ENCODE measurements around the gene DCAF4. TPM values are rescaled to one million over a fixed set of nuclear protein-coding genes. Genes with fewer than 3 reads are reported as not detected.

The DCAF4 gene
- total RNA-seq, 1 experiment from 2014 or later, result 19.6 TPM

DNA sequence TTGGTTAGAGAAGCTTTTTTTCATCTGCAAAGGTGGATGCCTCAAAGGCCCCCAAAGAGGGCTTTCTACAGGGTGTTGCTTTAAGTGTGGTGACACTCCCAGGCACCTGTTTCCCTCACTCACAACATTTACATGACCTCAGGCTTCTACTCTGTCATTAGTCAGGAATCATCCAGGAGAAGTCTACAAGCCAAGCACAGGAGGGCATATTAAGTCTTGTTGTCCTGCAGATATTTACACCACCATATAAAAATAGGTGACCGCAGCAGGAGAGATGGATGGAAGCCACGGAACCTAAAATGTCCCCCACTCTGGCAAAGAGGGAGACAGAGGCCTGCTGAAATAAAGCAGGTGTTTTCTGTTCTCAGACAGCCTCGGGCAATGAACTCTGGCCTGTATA, 24.9 kb upstream of the DCAF4 start (continued):
- TF ChIP-seq, protein P1, sequence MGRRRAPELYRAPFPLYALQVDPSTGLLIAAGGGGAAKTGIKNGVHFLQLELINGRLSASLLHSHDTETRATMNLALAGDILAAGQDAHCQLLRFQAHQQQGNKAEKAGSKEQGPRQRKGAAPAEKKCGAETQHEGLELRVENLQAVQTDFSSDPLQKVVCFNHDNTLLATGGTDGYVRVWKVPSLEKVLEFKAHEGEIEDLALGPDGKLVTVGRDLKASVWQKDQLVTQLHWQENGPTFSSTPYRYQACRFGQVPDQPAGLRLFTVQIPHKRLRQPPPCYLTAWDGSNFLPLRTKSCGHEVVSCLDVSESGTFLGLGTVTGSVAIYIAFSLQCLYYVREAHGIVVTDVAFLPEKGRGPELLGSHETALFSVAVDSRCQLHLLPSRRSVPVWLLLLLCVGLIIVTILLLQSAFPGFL (CRISPR knock-in tag; IDR thresholded peaks at IDR 0.05; ENCODE audit: borderline replicate concordance), result no peak
- TF ChIP-seq ZNF232 (CRISPR knock-in tag; IDR thresholded peaks at IDR 0.05), result no peak
- TF ChIP-seq, protein P2, sequence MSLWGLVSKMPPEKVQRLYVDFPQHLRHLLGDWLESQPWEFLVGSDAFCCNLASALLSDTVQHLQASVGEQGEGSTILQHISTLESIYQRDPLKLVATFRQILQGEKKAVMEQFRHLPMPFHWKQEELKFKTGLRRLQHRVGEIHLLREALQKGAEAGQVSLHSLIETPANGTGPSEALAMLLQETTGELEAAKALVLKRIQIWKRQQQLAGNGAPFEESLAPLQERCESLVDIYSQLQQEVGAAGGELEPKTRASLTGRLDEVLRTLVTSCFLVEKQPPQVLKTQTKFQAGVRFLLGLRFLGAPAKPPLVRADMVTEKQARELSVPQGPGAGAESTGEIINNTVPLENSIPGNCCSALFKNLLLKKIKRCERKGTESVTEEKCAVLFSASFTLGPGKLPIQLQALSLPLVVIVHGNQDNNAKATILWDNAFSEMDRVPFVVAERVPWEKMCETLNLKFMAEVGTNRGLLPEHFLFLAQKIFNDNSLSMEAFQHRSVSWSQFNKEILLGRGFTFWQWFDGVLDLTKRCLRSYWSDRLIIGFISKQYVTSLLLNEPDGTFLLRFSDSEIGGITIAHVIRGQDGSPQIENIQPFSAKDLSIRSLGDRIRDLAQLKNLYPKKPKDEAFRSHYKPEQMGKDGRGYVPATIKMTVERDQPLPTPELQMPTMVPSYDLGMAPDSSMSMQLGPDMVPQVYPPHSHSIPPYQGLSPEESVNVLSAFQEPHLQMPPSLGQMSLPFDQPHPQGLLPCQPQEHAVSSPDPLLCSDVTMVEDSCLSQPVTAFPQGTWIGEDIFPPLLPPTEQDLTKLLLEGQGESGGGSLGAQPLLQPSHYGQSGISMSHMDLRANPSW (CRISPR knock-in tag; conservative IDR thresholded peaks at IDR 0.05; ENCODE audit: low read depth), result no peak
- TF ChIP-seq, protein P3, sequence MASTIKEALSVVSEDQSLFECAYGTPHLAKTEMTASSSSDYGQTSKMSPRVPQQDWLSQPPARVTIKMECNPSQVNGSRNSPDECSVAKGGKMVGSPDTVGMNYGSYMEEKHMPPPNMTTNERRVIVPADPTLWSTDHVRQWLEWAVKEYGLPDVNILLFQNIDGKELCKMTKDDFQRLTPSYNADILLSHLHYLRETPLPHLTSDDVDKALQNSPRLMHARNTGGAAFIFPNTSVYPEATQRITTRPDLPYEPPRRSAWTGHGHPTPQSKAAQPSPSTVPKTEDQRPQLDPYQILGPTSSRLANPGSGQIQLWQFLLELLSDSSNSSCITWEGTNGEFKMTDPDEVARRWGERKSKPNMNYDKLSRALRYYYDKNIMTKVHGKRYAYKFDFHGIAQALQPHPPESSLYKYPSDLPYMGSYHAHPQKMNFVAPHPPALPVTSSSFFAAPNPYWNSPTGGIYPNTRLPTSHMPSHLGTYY (CRISPR knock-in tag; IDR thresholded peaks at IDR 0.05), result no peak

DNA sequence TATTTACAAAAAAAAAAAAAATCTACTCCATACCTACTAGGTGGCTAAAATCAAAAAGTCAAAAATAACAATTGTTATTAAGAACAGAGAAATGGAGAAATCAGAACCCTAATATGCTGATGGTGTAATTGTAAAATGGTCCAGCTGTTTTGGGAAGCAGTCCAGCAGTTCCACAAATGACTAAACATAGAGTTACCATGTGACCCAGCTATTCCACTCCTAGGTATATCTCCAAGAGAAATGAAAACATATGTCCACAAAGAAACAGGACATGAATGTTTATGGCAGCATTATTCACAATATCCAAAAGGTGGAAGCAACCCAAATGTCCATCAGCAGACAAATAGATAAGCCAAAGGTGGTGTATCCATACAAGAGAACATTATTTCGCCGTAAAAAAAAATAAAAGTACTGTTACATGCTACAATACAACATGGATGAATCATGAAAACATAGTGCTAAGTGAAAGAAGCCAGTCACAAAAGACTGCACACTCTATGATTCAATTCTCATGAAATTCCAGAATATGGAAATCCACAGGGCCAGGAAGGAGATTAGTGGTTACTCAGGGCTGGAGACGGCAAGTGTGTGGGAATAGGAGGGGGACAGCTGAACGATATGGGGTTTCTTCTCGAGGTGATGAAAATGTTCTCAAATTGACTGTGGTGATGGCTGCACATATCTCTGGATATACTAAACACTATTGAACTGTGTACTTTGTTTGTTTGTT, 23.3 kb upstream of the DCAF4 start:
- POLR2A ChIA-PET, result interaction anchor here (0.7 kb wide), 1 partner anchor 309 kb away, joined by 3 read pairs; no protein-coding TSS in a partner anchor
- CTCF ChIA-PET, result interaction anchor here (0.8 to 3.8 kb wide), 4 partner anchors 9 to 389 kb away, joined by 3 to 47 read pairs (median 4); partner anchors contain the start of gene DPF3
- no peak for TF ChIP-seq ATF1 (CRISPR knock-in tag; IDR thresholded peaks at IDR 0.05)
- no peak for ATAC-seq
- Mint-ChIP-seq H3K4me1 (peaks cover 15% of the 10 kb centered on the region), H3K27me3 (ENCODE audit: low read depth) (peaks cover 4% of the 10 kb centered on the region), H3K27ac (no peak overlapping the region), H3K9me3 (no peaks in the 10 kb centered on the region), H3K4me3 (no peak overlapping the region), H3K36me3 (no peaks in the 10 kb centered on the region)
- DNase-seq (ENCODE audit: low spot score), result no peak

DNA sequence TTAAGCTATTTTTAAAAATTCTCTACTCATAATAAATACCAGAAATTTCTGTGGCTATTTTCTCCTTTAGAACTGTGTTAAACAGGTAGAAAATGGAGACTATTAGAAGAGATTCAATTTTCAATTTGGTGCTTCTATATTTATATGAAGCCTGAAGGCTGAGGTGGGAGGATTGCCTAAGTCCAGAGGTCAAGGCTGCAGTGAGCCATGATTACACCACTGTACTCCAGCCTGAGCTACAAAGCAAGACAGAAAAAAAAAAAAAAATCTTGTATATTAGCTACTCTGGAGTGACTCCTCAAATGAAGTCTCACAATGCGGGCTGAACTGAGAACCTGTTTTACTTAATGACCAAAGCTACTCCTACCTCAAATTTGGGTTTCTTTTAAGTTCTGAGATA, 22.5 kb upstream of the DCAF4 start:
- Mint-ChIP-seq H3K36me3 (no peaks in the 10 kb centered on the region), H3K27ac (no peak overlapping the region), H3K4me1 (peaks cover 21% of the 10 kb centered on the region), H3K4me3 (no peak overlapping the region), H3K27me3 (ENCODE audit: low read depth) (no peaks in the 10 kb centered on the region; the same call in 1 of the 2 replicates), H3K9me3 (no peaks in the 10 kb centered on the region)
- ChIA-PET CTCF (interaction anchor here (0.7 to 3.8 kb wide), 4 partner anchors 9 to 390 kb away, joined by 3 to 47 read pairs (median 4); partner anchors contain the start of gene DPF3), POLR2A (no interaction called here)
- ATAC-seq, result no peak
- no peak for DNase-seq (ENCODE audit: low spot score)
- no peak for TF ChIP-seq SOX15 (CRISPR knock-in tag; IDR thresholded peaks at IDR 0.05)
- TF ChIP-seq NR2C2 (CRISPR knock-in tag; IDR thresholded peaks at IDR 0.05), result no peak

DNA sequence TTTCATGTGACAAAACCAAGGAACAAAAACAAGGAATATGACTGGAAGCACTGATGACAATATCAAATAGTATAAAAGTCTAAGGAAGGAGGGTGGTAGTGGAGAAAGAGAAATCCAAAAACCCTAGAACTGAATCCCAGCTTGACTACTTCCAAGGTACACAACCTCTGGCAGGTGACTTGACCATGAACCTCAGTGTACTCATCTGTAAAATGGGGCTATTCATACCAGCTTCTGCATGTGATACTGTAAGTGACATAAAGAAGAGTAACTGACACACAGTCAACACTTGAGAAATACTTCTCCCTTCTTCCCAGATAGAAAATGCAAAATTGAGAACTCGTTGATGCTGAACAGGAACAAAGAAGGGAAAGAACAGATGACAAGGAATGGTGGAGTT, 22.0 kb upstream of the DCAF4 start:
- DNase-seq (ENCODE audit: low spot score) (no peak), ATAC-seq (no peak)
- POLR2A ChIA-PET, result no interaction called here
- Mint-ChIP-seq H3K36me3 (no peaks in the 10 kb centered on the region), H3K4me1 (peaks cover 24% of the 10 kb centered on the region), H3K9me3 (no peaks in the 10 kb centered on the region), H3K27me3 (ENCODE audit: low read depth) (no peaks in the 10 kb centered on the region; the same call in 1 of the 2 replicates), H3K27ac (no peak overlapping the region), H3K4me3 (no peak overlapping the region)
- CTCF ChIA-PET, result interaction anchor here (0.7 to 3.8 kb wide), 13 partner anchors 10 to 390 kb away, joined by 3 to 47 read pairs (median 6); partner anchors contain the start of gene DPF3
- no peak for TF ChIP-seq ZNF317 (CRISPR knock-in tag; IDR thresholded peaks at IDR 0.05; ENCODE audit: borderline replicate concordance, low read depth)
- TF ChIP-seq KAT7 (CRISPR knock-in tag; IDR thresholded peaks at IDR 0.05; ENCODE audit: borderline replicate concordance), result no peak
- TF ChIP-seq ELF4 (CRISPR knock-in tag; IDR thresholded peaks at IDR 0.05; ENCODE audit: low read depth), result no peak
- no peak for TF ChIP-seq SMAD4 (CRISPR knock-in tag; IDR thresholded peaks at IDR 0.05)
- no peak for TF ChIP-seq ZNF396 (CRISPR knock-in tag; IDR thresholded peaks at IDR 0.05; ENCODE audit: borderline replicate concordance)
- TF ChIP-seq, protein P4, sequence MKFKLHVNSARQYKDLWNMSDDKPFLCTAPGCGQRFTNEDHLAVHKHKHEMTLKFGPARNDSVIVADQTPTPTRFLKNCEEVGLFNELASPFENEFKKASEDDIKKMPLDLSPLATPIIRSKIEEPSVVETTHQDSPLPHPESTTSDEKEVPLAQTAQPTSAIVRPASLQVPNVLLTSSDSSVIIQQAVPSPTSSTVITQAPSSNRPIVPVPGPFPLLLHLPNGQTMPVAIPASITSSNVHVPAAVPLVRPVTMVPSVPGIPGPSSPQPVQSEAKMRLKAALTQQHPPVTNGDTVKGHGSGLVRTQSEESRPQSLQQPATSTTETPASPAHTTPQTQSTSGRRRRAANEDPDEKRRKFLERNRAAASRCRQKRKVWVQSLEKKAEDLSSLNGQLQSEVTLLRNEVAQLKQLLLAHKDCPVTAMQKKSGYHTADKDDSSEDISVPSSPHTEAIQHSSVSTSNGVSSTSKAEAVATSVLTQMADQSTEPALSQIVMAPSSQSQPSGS (CRISPR knock-in tag; IDR thresholded peaks at IDR 0.05; ENCODE audit: borderline replicate concordance, low read depth), result no peak
- TF ChIP-seq GABPB1 (CRISPR knock-in tag; IDR thresholded peaks at IDR 0.05), result no peak
- TF ChIP-seq ZBTB21 (CRISPR knock-in tag; IDR thresholded peaks at IDR 0.05; ENCODE audit: borderline replicate concordance), result no peak
- no peak for TF ChIP-seq NR2C2 (CRISPR knock-in tag; IDR thresholded peaks at IDR 0.05)
- TF ChIP-seq GTF2I (CRISPR knock-in tag; conservative IDR thresholded peaks at IDR 0.05), result no peak
- TF ChIP-seq ZNF671 (CRISPR knock-in tag; IDR thresholded peaks at IDR 0.05), result no peak
- no peak for TF ChIP-seq JUN (CRISPR knock-in tag; IDR thresholded peaks at IDR 0.05)

All from WTC11 (cell line).